Immature natural killer cell (primary cell): ENCODE data around the gene HSPG2. TPM values are rescaled to one million over a fixed set of nuclear protein-coding genes. Genes with fewer than 3 reads are reported as not detected.
A peak's percentile ranks its signal among the peaks of the same experiment; 100 is the strongest.

Source experiments
- DNase-seq, 3 donors: peaks; one replicate each; pipeline ENCODE4 v3.0.0; 2022; ENCODE audit warnings: mixed read lengths in 1 of 3
- H3K27ac Mint-ChIP-seq, 6 donors: one replicate each; pipeline ENCODE4 v1.8.0; 2020; ENCODE audit warnings: mixed read lengths in 6 of 6, mild to moderate bottlenecking in 5 of 6, inconsistent platforms in 4 of 6, moderate library complexity in 3 of 6
- H3K27me3 Mint-ChIP-seq, 3 donors: one replicate each; pipeline ENCODE4 v1.8.0; 2020 to 2021; ENCODE audit warnings: low read depth in 3 of 3, mild to moderate bottlenecking in 3 of 3, mixed read lengths in 3 of 3, moderate library complexity in 3 of 3, inconsistent platforms in 1 of 3
- H3K36me3 Mint-ChIP-seq, 3 donors: one replicate each; pipeline ENCODE4 v1.8.0; 2020; ENCODE audit warnings: mixed read lengths in 3 of 3, inconsistent platforms in 2 of 3, mild to moderate bottlenecking in 2 of 3
- H3K4me1 Mint-ChIP-seq, 2 donors: one replicate each; pipeline ENCODE4 v1.8.0; 2020; ENCODE audit warnings: inconsistent platforms in 2 of 2, mild to moderate bottlenecking in 2 of 2, mixed read lengths in 2 of 2, moderate library complexity in 1 of 2
- H3K4me3 Mint-ChIP-seq, 5 donors: one replicate each; pipeline ENCODE4 v1.8.0; 2020; ENCODE audit warnings: mild to moderate bottlenecking in 5 of 5, mixed read lengths in 5 of 5, inconsistent platforms in 3 of 5, moderate library complexity in 3 of 5
- H3K9me3 Mint-ChIP-seq, 6 donors: one replicate each; pipeline ENCODE4 v1.8.0; 2020; ENCODE audit warnings: mild to moderate bottlenecking in 6 of 6, mixed read lengths in 6 of 6, inconsistent platforms in 4 of 6, moderate library complexity in 3 of 6
- polyA plus RNA-seq, 3 donors: library from polyadenylated mRNA; unstranded; fragments of 300-500 nt; fragmentation: Illumina TruSeq; gene quantifications; one replicate each; pipeline ENCODE4 v1.2.3, GENCODE V29; 2021

Gene HSPG2
- polyA plus RNA-seq, 3 donors from 2014 or later = 0.19 TPM; not detected in 2

GRCh38 chr1:21932127-21932526 is 5.0 kb downstream of the HSPG2 start:
- Mint-ChIP-seq H3K4me1 (peaks cover 0 to 6% of the 10 kb centered on the region in 2 donors), H3K9me3 (peaks cover 0 to 1% (median 0%) of the 10 kb centered on the region in 6 donors), H3K36me3 (no peaks in the 10 kb centered on the region), H3K4me3 (no peak overlapping the region), H3K27ac (no peak overlapping the region), H3K27me3 (peaks cover 2 to 11% (median 5%) of the 10 kb centered on the region in 3 donors)
- no peak for DNase-seq

GRCh38 chr1:21931171-21932093 is 5.7 kb downstream of the HSPG2 start:
- Mint-ChIP-seq H3K4me3 (no peak overlapping the region), H3K27me3 (peaks cover 2 to 11% (median 5%) of the 10 kb centered on the region in 3 donors), H3K4me1 (peaks cover 0 to 4% of the 10 kb centered on the region in 2 donors), H3K9me3 (peaks cover 0 to 1% (median 0%) of the 10 kb centered on the region in 6 donors), H3K27ac (peak overlapping the region in 1 of 6 donors; percentile 28), H3K36me3 (no peaks in the 10 kb centered on the region)
- DNase-seq = no peak

- H3K27ac Mint-ChIP-seq = no peak overlapping the region
- H3K36me3 Mint-ChIP-seq = no peaks in the 10 kb centered on the region
- no peak for DNase-seq
- peaks cover 0 to 1% (median 0%) of the 10 kb centered on the region in 6 donors for H3K9me3 Mint-ChIP-seq
- no peak overlapping the region for H3K4me3 Mint-ChIP-seq
- peaks cover 0 to 3% of the 10 kb centered on the region in 2 donors for H3K4me1 Mint-ChIP-seq
- H3K27me3 Mint-ChIP-seq = peaks cover 0 to 11% (median 5%) of the 10 kb centered on the region in 3 donors
Measured at GRCh38 chr1:21930629-21931170, 6.4 kb downstream of the HSPG2 start.

- Mint-ChIP-seq H3K4me1 (no peaks in the 10 kb centered on the region), H3K27ac (no peak overlapping the region)
Measured at GRCh38 chr1:21930080-21930571, 7.0 kb downstream of the HSPG2 start.

GRCh38 chr1:21927533-21928237 is 9.4 kb downstream of the HSPG2 start:
- no peak for DNase-seq
- no peak overlapping the region for H3K4me3 Mint-ChIP-seq
- no peaks in the 10 kb centered on the region for H3K36me3 Mint-ChIP-seq
- peaks cover 0 to 1% (median 0%) of the 10 kb centered on the region in 6 donors for H3K9me3 Mint-ChIP-seq
- H3K4me1 Mint-ChIP-seq = no peaks in the 10 kb centered on the region
- H3K27ac Mint-ChIP-seq = no peak overlapping the region
- peaks cover 0 to 8% (median 7%) of the 10 kb centered on the region in 3 donors for H3K27me3 Mint-ChIP-seq

More at GRCh38 chr1:21930080-21930571, 7.0 kb downstream of the HSPG2 start:
- H3K36me3 Mint-ChIP-seq = no peaks in the 10 kb centered on the region
- no peak overlapping the region for H3K4me3 Mint-ChIP-seq
- peaks cover 0 to 1% (median 0%) of the 10 kb centered on the region in 6 donors for H3K9me3 Mint-ChIP-seq
- DNase-seq = no peak
- H3K27me3 Mint-ChIP-seq = peaks cover 0 to 13% (median 5%) of the 10 kb centered on the region in 3 donors

GRCh38 chr1:21926814-21927532 is 10.1 kb downstream of the HSPG2 start:
- H3K27ac Mint-ChIP-seq = no peak overlapping the region
- H3K4me3 Mint-ChIP-seq = no peak overlapping the region
- H3K27me3 Mint-ChIP-seq = peaks cover 0 to 8% (median 3%) of the 10 kb centered on the region in 3 donors
- H3K36me3 Mint-ChIP-seq = no peaks in the 10 kb centered on the region
- H3K9me3 Mint-ChIP-seq = no peaks in the 10 kb centered on the region
- no peaks in the 10 kb centered on the region for H3K4me1 Mint-ChIP-seq
- DNase-seq = no peak

- DNase-seq = no peak
- no peaks in the 10 kb centered on the region for H3K4me1 Mint-ChIP-seq
- no peaks in the 10 kb centered on the region for H3K36me3 Mint-ChIP-seq
- H3K4me3 Mint-ChIP-seq = no peak overlapping the region
- no peaks in the 10 kb centered on the region for H3K9me3 Mint-ChIP-seq
- H3K27me3 Mint-ChIP-seq = peaks cover 0 to 8% (median 4%) of the 10 kb centered on the region in 3 donors
- no peak overlapping the region for H3K27ac Mint-ChIP-seq
Measured at GRCh38 chr1:21926065-21926464, 11.0 kb downstream of the HSPG2 start.

- Mint-ChIP-seq H3K36me3 (no peaks in the 10 kb centered on the region), H3K4me1 (no peaks in the 10 kb centered on the region), H3K4me3 (no peak overlapping the region), H3K9me3 (no peaks in the 10 kb centered on the region), H3K27me3 (peaks cover 0 to 8% (median 4%) of the 10 kb centered on the region in 3 donors), H3K27ac (no peak overlapping the region)
- DNase-seq = no peak
Measured at GRCh38 chr1:21925334-21925940, 11.7 kb downstream of the HSPG2 start.

GRCh38 chr1:21924503-21925005 is 12.6 kb downstream of the HSPG2 start:
- no peaks in the 10 kb centered on the region for H3K4me1 Mint-ChIP-seq
- DNase-seq = no peak
- peaks cover 0 to 5% (median 4%) of the 10 kb centered on the region in 3 donors for H3K27me3 Mint-ChIP-seq
- H3K4me3 Mint-ChIP-seq = no peak overlapping the region
- no peak overlapping the region for H3K27ac Mint-ChIP-seq
- H3K9me3 Mint-ChIP-seq = no peaks in the 10 kb centered on the region
- no peaks in the 10 kb centered on the region for H3K36me3 Mint-ChIP-seq

GRCh38 chr1:21922090-21923013 is 14.8 kb downstream of the HSPG2 start:
- DNase-seq = no peak
- no peaks in the 10 kb centered on the region for H3K4me1 Mint-ChIP-seq
- no peak overlapping the region for H3K4me3 Mint-ChIP-seq
- no peaks in the 10 kb centered on the region for H3K9me3 Mint-ChIP-seq
- H3K27ac Mint-ChIP-seq = no peak overlapping the region
- H3K36me3 Mint-ChIP-seq = no peaks in the 10 kb centered on the region
- H3K27me3 Mint-ChIP-seq = peaks cover 0 to 5% (median 4%) of the 10 kb centered on the region in 3 donors

- H3K36me3 Mint-ChIP-seq = no peaks in the 10 kb centered on the region
- no peak overlapping the region for H3K4me3 Mint-ChIP-seq
- no peak overlapping the region for H3K27ac Mint-ChIP-seq
Measured at GRCh38 chr1:21921100-21921875, 15.8 kb downstream of the HSPG2 start.

More at GRCh38 chr1:21921100-21921875, 15.8 kb downstream of the HSPG2 start:
- H3K27me3 Mint-ChIP-seq = peaks cover 2 to 5% (median 4%) of the 10 kb centered on the region in 3 donors
- no peaks in the 10 kb centered on the region for H3K9me3 Mint-ChIP-seq
- H3K4me1 Mint-ChIP-seq = no peaks in the 10 kb centered on the region
- no peak for DNase-seq
